Neural crest cell (in vitro differentiated cells): ENCODE measurements around the gene DHFR. TPM values are rescaled to one million over a fixed set of nuclear protein-coding genes. Genes with fewer than 3 reads are reported as not detected.

Experiments used
- DNase-seq: peaks from one replicate; pipeline ENCODE4 v3.0.0; 2021; ENCODE audit warnings: low read depth, mixed read lengths, low spot score
- H3K27ac Mint-ChIP-seq: one replicate; pipeline ENCODE4 v1.8.0; 2021; ENCODE audit warnings: mild to moderate bottlenecking, mixed read lengths; ENCODE audit not compliant: unreplicated experiment
- H3K27me3 Mint-ChIP-seq: 2 replicates; pipeline ENCODE4 v1.8.0; 2021; ENCODE audit warnings: low read depth, mild to moderate bottlenecking, mixed read lengths
- H3K36me3 Mint-ChIP-seq: 2 replicates; pipeline ENCODE4 v1.8.0; 2021; ENCODE audit warnings: low read depth, mild to moderate bottlenecking, mixed read lengths
- H3K4me1 Mint-ChIP-seq: 2 replicates; pipeline ENCODE4 v1.8.0; 2021; ENCODE audit warnings: mixed read lengths
- H3K4me3 Mint-ChIP-seq: one replicate; pipeline ENCODE4 v1.8.0; 2021; ENCODE audit warnings: mild to moderate bottlenecking, mixed read lengths
- H3K9me3 Mint-ChIP-seq: 2 replicates; pipeline ENCODE4 v1.8.0; 2021; ENCODE audit warnings: mixed read lengths
- CTCF ChIP-seq: fragments of 200-600 bp; sonication (generic); conservative IDR thresholded peaks from 2 replicates; pipeline ENCODE4 v1.5.0; 2021; ENCODE audit warnings: antibody characterized with exemption, mild to moderate bottlenecking
- total RNA-seq: library from RNA; stranded (reverse); gene quantifications from 2 replicates; pipeline ENCODE4 v1.2.1, GENCODE V29; 2021

Gene DHFR
- total RNA-seq, 1 donor from 2014 or later = 112 TPM

DNA sequence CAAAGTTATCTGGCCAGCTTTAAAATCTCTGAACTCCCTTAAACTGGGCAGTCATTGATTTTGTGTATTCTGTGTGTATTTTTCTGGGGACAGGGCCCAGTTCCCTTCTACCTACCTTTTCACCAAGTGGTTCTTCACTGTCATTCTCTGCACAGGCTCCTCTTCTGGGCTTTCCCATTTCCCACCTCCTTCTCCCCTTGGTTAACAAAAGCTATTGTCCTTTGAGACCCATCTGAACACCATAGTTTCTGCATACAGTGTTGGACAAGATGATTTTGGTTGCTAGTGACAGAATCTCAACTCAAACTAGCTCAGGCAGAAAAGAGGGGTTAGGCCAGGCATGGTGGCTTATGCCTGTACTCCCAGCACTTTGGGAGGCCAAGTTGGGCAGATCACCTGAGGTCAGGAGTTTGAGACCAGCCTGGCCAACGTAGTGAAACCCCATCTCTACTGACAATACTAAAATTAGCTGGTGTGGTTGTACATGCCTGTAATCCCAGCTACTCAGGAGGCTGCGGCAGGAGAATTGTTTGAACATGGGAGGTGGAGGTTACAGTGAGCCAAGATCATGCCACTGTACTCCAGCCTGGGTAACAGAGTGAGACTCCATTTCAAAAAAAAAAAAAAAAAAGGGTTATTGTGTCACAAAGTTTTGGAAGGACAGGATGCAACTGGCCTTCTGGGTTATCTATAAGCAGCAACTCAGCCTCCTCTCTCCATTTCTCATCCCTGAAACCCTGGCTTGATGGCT lies 53.7 kb downstream of the DHFR start:
- Mint-ChIP-seq H3K4me1 (peaks cover 1% of the 10 kb centered on the region), H3K27me3 (no peaks in the 10 kb centered on the region), H3K4me3 (no peak overlapping the region), H3K27ac (no peak overlapping the region), H3K36me3 (no peaks in the 10 kb centered on the region), H3K9me3 (no peaks in the 10 kb centered on the region)
- DNase-seq = no peak
- TF ChIP-seq CTCF = no peak

DNA sequence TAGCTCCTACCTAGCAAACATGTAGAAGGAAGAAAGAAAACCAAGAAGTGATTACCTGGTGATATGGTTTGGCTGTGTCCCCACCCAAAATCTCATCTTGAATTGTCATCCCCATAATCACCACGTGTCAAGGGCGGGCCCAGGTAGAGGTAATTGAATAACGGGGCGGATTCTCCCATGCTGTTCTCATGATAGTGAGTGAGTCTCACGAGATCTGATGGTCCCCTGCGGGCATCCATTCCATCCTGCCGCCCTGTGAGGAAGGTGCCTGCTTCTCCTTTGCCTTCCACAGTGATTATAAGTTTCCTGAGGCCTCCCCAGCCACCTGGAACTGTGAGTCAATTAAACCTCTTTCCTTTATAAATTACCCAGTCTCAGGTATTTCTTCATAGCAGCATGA lies 57.3 kb downstream of the DHFR start:
- TF ChIP-seq CTCF = no peak
- peaks cover 4% of the 10 kb centered on the region for H3K4me1 Mint-ChIP-seq
- H3K4me3 Mint-ChIP-seq = no peak overlapping the region
- no peaks in the 10 kb centered on the region for H3K36me3 Mint-ChIP-seq
- DNase-seq = no peak
- H3K9me3 Mint-ChIP-seq = no peaks in the 10 kb centered on the region
- no peak overlapping the region for H3K27ac Mint-ChIP-seq
- no peaks in the 10 kb centered on the region for H3K27me3 Mint-ChIP-seq

- TF ChIP-seq CTCF = no peak
- no peak overlapping the region for H3K27ac Mint-ChIP-seq
- no peaks in the 10 kb centered on the region for H3K27me3 Mint-ChIP-seq
These were observed 60.0 kb downstream of the DHFR start for GRCh38 chr5:80594810-80595209.

GRCh38 chr5:80592761-80593160 lies 62.0 kb downstream of the DHFR start:
- DNase-seq = no peak

More at GRCh38 chr5:80594810-80595209, 60.0 kb downstream of the DHFR start:
- H3K36me3 Mint-ChIP-seq = no peaks in the 10 kb centered on the region
- H3K9me3 Mint-ChIP-seq = no peaks in the 10 kb centered on the region
- no peak overlapping the region for H3K4me3 Mint-ChIP-seq
- DNase-seq = no peak
- peaks cover 4% of the 10 kb centered on the region for H3K4me1 Mint-ChIP-seq

DNA sequence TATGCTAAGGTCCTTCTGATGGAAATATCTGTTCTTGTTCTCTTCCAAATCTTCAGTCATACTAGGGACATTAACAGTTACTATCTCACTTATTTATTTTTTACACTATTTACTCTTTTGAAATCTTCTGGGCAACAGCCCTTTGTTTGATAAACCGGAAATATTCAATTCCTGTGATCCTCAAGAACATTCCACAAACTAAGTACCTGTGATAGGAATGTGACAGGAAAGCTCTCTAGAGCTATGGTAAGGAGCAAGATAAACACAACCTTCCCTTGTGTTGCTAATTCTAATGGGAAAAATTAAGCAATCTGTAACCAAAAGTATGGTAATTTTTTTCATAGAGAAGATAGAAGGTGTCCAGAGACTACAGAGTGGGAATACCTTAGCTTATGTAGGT lies 62.7 kb downstream of the DHFR start:
- DNase-seq = no peak
- Mint-ChIP-seq H3K4me3 (no peak overlapping the region), H3K9me3 (no peaks in the 10 kb centered on the region), H3K4me1 (peaks cover 4% of the 10 kb centered on the region), H3K27me3 (no peaks in the 10 kb centered on the region), H3K36me3 (no peaks in the 10 kb centered on the region), H3K27ac (no peak overlapping the region)
- TF ChIP-seq CTCF = no peak

More at GRCh38 chr5:80592761-80593160, 62.0 kb downstream of the DHFR start:
- no peaks in the 10 kb centered on the region for H3K36me3 Mint-ChIP-seq
- TF ChIP-seq CTCF = no peak
- H3K27me3 Mint-ChIP-seq = no peaks in the 10 kb centered on the region
- peaks cover 4% of the 10 kb centered on the region for H3K4me1 Mint-ChIP-seq
- H3K4me3 Mint-ChIP-seq = no peak overlapping the region
- no peaks in the 10 kb centered on the region for H3K9me3 Mint-ChIP-seq
- H3K27ac Mint-ChIP-seq = no peak overlapping the region
